ENCODE measurements around the gene RASAL2. TPM values are rescaled to one million over a fixed set of nuclear protein-coding genes. Genes with fewer than 3 reads are reported as not detected.

RASAL2 gene
- total and polyA plus RNA-seq, 2 donors (not counting 1 experiment from before 2014, with no cell fraction given), result 0.12 TPM; not detected in 1

DNA sequence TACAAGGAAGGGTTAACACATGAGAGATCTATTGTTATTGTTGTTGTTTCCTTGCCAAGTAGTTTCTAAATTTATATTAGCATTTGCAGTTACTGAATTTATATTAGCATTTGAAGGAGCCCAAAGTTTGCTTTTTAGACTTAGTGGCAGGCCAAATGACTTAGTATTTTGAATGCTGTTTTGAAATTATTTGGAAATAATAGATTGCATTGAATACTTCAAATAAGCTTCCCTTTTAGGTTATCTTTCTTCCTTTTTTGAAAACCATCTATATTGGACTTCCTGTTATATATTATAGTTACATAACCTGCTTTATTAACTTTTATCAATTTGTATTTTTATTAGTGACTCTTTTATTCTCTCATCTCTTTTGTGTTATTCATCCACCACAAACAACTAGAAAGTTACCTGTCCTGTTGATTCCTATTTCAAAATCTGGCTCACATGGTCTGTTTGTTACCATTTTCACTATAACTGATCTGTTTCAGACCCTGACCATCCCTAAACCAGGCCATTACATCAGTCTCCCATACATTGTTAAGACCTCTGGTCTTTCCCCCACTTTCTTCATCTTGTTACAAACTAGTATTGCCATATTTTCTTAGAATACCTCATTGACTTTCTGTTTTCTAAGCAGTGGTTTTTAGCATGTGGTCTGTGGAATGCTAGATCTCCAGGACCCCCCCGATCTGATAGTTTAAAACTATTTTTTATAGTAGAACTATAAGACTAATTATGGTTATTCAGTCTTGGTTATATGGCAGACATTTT lies 185.2 kb downstream of the RASAL2 start:
- no peak overlapping the region for H3K4me3 Mint-ChIP-seq
- H3K27me3 Mint-ChIP-seq, result peaks cover 4% of the 10 kb centered on the region
- intact Hi-C loops (cut with micrococcal nuclease), result no loop called here

DNA sequence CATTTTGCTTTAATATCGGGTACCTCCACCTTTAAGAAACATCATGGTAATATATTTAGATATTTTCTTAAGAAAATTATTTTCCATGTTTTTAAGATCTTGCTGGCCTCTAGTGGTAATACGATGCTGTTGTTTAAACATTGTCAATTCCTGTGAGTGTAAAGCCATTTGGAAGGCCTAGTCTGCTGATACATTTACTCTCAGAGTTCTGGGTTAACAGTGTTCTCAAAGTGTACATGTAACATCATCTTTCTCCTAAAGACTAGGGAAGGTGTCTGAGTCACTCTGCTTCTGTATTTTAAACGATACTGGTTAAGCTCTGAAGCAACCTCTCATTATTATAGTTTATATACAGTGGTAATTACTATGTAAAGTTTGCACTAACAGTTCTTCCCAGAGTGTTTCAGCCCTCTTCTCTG lies 189.1 kb downstream of the RASAL2 start:
- Mint-ChIP-seq H3K27me3 (no peaks in the 10 kb centered on the region), H3K9me3 (ENCODE audit: insufficient read depth) (no peaks in the 10 kb centered on the region), H3K4me1 (peaks cover 1% of the 10 kb centered on the region), H3K4me3 (no peak overlapping the region), H3K27ac (no peak overlapping the region)
- no peak overlapping the region for H2AFZ ChIP-seq (ENCODE audit: insufficient read depth, low read depth, low read length, poor library complexity, severe bottlenecking)
- H3K9ac ChIP-seq (ENCODE audit: low read length), result no peak overlapping the region
- H3K4me1 ChIP-seq (ENCODE audit: control insufficient read depth in 2 of 2, insufficient read depth in 2 of 2, low read length in 2 of 2), result no peaks in the 10 kb centered on the region
- no peaks in the 10 kb centered on the region for H3K36me3 ChIP-seq (replicated peaks in 1 of 2; ENCODE audit: control extremely low read depth in 1 of 2, control insufficient read depth in 1 of 2, extremely low read depth in 1 of 2, insufficient read depth in 2 of 2, low read length in 1 of 2)
- DNase-seq (no peak), ATAC-seq (ENCODE audit: low read depth) (no peak)
- H4K20me1 ChIP-seq (ENCODE audit: control insufficient read depth, insufficient read depth, low read length, poor library complexity, severe bottlenecking), result no peaks in the 10 kb centered on the region
- no peak overlapping the region for H3K27ac ChIP-seq (ENCODE audit: low read length in 2 of 2)
- H3K4me2 ChIP-seq (replicated peaks; ENCODE audit: low read depth, low read length, poor library complexity, severe bottlenecking), result no peak overlapping the region
- no peak overlapping the region for H3K4me3 ChIP-seq (ENCODE audit: control extremely low read depth in 1 of 5, extremely low read depth in 1 of 5, insufficient read depth in 1 of 5, low read depth in 2 of 5, low read length in 4 of 5)
- no peaks in the 10 kb centered on the region for H3K9me3 ChIP-seq (ENCODE audit: control extremely low read depth in 1 of 3, control insufficient read depth in 2 of 3, insufficient read depth in 1 of 3, low read length in 2 of 3)
- TF ChIP-seq, protein P1, sequence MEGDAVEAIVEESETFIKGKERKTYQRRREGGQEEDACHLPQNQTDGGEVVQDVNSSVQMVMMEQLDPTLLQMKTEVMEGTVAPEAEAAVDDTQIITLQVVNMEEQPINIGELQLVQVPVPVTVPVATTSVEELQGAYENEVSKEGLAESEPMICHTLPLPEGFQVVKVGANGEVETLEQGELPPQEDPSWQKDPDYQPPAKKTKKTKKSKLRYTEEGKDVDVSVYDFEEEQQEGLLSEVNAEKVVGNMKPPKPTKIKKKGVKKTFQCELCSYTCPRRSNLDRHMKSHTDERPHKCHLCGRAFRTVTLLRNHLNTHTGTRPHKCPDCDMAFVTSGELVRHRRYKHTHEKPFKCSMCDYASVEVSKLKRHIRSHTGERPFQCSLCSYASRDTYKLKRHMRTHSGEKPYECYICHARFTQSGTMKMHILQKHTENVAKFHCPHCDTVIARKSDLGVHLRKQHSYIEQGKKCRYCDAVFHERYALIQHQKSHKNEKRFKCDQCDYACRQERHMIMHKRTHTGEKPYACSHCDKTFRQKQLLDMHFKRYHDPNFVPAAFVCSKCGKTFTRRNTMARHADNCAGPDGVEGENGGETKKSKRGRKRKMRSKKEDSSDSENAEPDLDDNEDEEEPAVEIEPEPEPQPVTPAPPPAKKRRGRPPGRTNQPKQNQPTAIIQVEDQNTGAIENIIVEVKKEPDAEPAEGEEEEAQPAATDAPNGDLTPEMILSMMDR (IDR thresholded peaks at IDR 0.05), result no peak
- ChIA-PET POLR2A (no interaction called here), CTCF (no interaction called here)
- WGBS (ENCODE audit: insufficient coverage), result no CpG with 5 or more reads among the region's 3 CpGs
- H3K27me3 ChIP-seq (replicated peaks in 1 of 4; ENCODE audit: control extremely low read depth in 1 of 4, control insufficient read depth in 3 of 4, insufficient read depth in 4 of 4, low read length in 3 of 4), result no peaks in the 10 kb centered on the region
- intact Hi-C loops (cut with micrococcal nuclease), result no loop called here
- H3K79me2 ChIP-seq (ENCODE audit: control insufficient read depth, insufficient read depth, low read length), result no peaks in the 10 kb centered on the region

More for the DNA sequence above, 185.2 kb downstream of the RASAL2 start:
- Histone ChIP-seq H3K4me2 (replicated peaks; ENCODE audit: low read depth, low read length, poor library complexity, severe bottlenecking) (no peak overlapping the region), H3K27me3 (replicated peaks in 1 of 4; ENCODE audit: control extremely low read depth in 1 of 4, control insufficient read depth in 3 of 4, insufficient read depth in 4 of 4, low read length in 3 of 4) (no peaks in the 10 kb centered on the region), H2AFZ (ENCODE audit: insufficient read depth, low read depth, low read length, poor library complexity, severe bottlenecking) (no peak overlapping the region), H3K36me3 (replicated peaks in 1 of 2; ENCODE audit: control extremely low read depth in 1 of 2, control insufficient read depth in 1 of 2, extremely low read depth in 1 of 2, insufficient read depth in 2 of 2, low read length in 1 of 2) (no peaks in the 10 kb centered on the region), H3K27ac (ENCODE audit: low read length in 2 of 2) (no peak overlapping the region), H3K4me1 (ENCODE audit: control insufficient read depth in 2 of 2, insufficient read depth in 2 of 2, low read length in 2 of 2) (no peaks in the 10 kb centered on the region), H3K9me3 (ENCODE audit: control extremely low read depth in 1 of 3, control insufficient read depth in 2 of 3, insufficient read depth in 1 of 3, low read length in 2 of 3) (no peaks in the 10 kb centered on the region), H4K20me1 (ENCODE audit: control insufficient read depth, insufficient read depth, low read length, poor library complexity, severe bottlenecking) (no peaks in the 10 kb centered on the region), H3K9ac (ENCODE audit: low read length) (no peak overlapping the region), H3K4me3 (ENCODE audit: control extremely low read depth in 1 of 5, extremely low read depth in 1 of 5, insufficient read depth in 1 of 5, low read depth in 2 of 5, low read length in 4 of 5) (no peak overlapping the region), H3K79me2 (ENCODE audit: control insufficient read depth, insufficient read depth, low read length) (no peaks in the 10 kb centered on the region)
- Mint-ChIP-seq H3K9me3 (ENCODE audit: insufficient read depth) (no peaks in the 10 kb centered on the region), H3K27ac (no peak overlapping the region), H3K4me1 (no peaks in the 10 kb centered on the region)
- POLR2A ChIA-PET, result no interaction called here
- no peak for ATAC-seq (ENCODE audit: low read depth)
- CTCF ChIA-PET, result interaction anchor here (1.7 kb wide), 1 partner anchor 21 kb away, joined by 3 read pairs; no protein-coding TSS in a partner anchor
- DNase-seq, result no peak
- no CpG with 5 or more reads among the region's 1 CpG for WGBS (ENCODE audit: insufficient coverage)
- TF ChIP-seq EZH2 (IDR thresholded peaks at IDR 0.05; ENCODE audit: borderline replicate concordance, insufficient read depth, low read depth, low read length, poor library complexity, severe bottlenecking), result no peak
- TF ChIP-seq, protein P1 (IDR thresholded peaks at IDR 0.05), result no peak
